Type B pancreatic cell (in vitro differentiated cells): ENCODE results near the gene TMEM141. TPM values are rescaled to one million over a fixed set of nuclear protein-coding genes. Genes with fewer than 3 reads are reported as not detected.

Experiments used
- DNase-seq: peaks from one replicate; pipeline ENCODE4 v3.0.0; 2021; ENCODE audit warnings: mixed read lengths; ENCODE audit not compliant: unreplicated experiment; ENCODE audit errors: extremely low spot score
- H3K27ac Mint-ChIP-seq: 2 replicates; pipeline ENCODE4 v1.8.0; 2021; ENCODE audit warnings: mild to moderate bottlenecking, mixed read lengths
- H3K27me3 Mint-ChIP-seq: 2 replicates; pipeline ENCODE4 v1.8.0; 2021; ENCODE audit warnings: mixed read lengths
- H3K36me3 Mint-ChIP-seq: 2 replicates; pipeline ENCODE4 v1.8.0; 2021; ENCODE audit warnings: mixed read lengths
- H3K4me1 Mint-ChIP-seq: one replicate; pipeline ENCODE4 v1.8.0; 2021; ENCODE audit warnings: mixed read lengths; ENCODE audit not compliant: unreplicated experiment
- H3K4me3 Mint-ChIP-seq: 2 replicates; pipeline ENCODE4 v1.8.0; 2021; ENCODE audit warnings: mild to moderate bottlenecking, mixed read lengths
- H3K9me3 Mint-ChIP-seq: 2 replicates; pipeline ENCODE4 v1.8.0; 2021; ENCODE audit warnings: mixed read lengths
- CTCF ChIP-seq: fragments of 200-600 bp; sonication (generic); conservative IDR thresholded peaks from 2 replicates; pipeline ENCODE4 v1.5.0; 2021; ENCODE audit warnings: antibody characterized with exemption, mild to moderate bottlenecking
- long read RNA-seq: library from polyadenylated mRNA; unstranded; transcript quantifications from one replicate; pipeline ENCODE4 v2.0.0, GENCODE V29; 2020
- total RNA-seq: library from RNA; stranded (reverse); gene quantifications from 2 replicates; pipeline ENCODE4 v1.2.1, GENCODE V29; 2021; ENCODE audit warnings: low replicate concordance

TMEM141 gene
- 62.3 and 98.6 TPM in 2 replicates for total RNA-seq
- long read RNA-seq, transcript TMEM141-201 (5 exons, 768 nt) = major isoform, 13 of 14 reads
- long read RNA-seq, partial matches to known transcripts = 0 of 14 reads
- long read RNA-seq, other reads (novel, unspliced or antisense) = 0 of 14 reads

- peak within 1 kb of the TSS; percentile 95 for H3K27ac Mint-ChIP-seq
- peaks cover 9% of the 10 kb centered on the region for H3K27me3 Mint-ChIP-seq
- no peaks in the 10 kb centered on the region for H3K9me3 Mint-ChIP-seq
- peak; percentile 100 for DNase-seq
- H3K4me3 Mint-ChIP-seq = peak within 1 kb of the TSS; percentile 89
- no peaks in the 10 kb centered on the region for H3K36me3 Mint-ChIP-seq
- peaks cover 36% of the 10 kb centered on the region for H3K4me1 Mint-ChIP-seq
- TF ChIP-seq CTCF = no peak
Measured at GRCh38 chr9:136790640-136791515, at the start of gene TMEM141. TMEM141 (plus strand) TSS chr9:136791344; CDS start chr9:136791371, 27 bp downstream.

- no peak overlapping the region for H3K27ac Mint-ChIP-seq
- no peak overlapping the region for H3K4me3 Mint-ChIP-seq
- H3K4me1 Mint-ChIP-seq = no peaks in the 10 kb centered on the region
- H3K36me3 Mint-ChIP-seq = no peaks in the 10 kb centered on the region
- H3K27me3 Mint-ChIP-seq = peaks cover 3% of the 10 kb centered on the region
- TF ChIP-seq CTCF = no peak
- DNase-seq = no peak
- no peaks in the 10 kb centered on the region for H3K9me3 Mint-ChIP-seq
Measured at GRCh38 chr9:136741883-136742571, 49.1 kb upstream of the TMEM141 start.

GRCh38 chr9:136742591-136743391, 48.4 kb upstream of the TMEM141 start, which contains the start of gene LCN10:
LCN10 (minus strand) TSS chr9:136742940; CDS start chr9:136742903, 37 bp downstream.
- no peak for DNase-seq
- peaks cover 3% of the 10 kb centered on the region for H3K27me3 Mint-ChIP-seq
- no peaks in the 10 kb centered on the region for H3K4me1 Mint-ChIP-seq
- peak; percentile 61 for TF ChIP-seq CTCF
- H3K4me3 Mint-ChIP-seq = no peak within 1 kb of the TSS
- H3K27ac Mint-ChIP-seq = no peak within 1 kb of the TSS
- no peaks in the 10 kb centered on the region for H3K9me3 Mint-ChIP-seq
- no peaks in the 10 kb centered on the region for H3K36me3 Mint-ChIP-seq

- no peaks in the 10 kb centered on the region for H3K4me1 Mint-ChIP-seq
- no peak for DNase-seq
- peaks cover 3% of the 10 kb centered on the region for H3K27me3 Mint-ChIP-seq
- no peak for TF ChIP-seq CTCF
- no peak overlapping the region for H3K27ac Mint-ChIP-seq
- no peak overlapping the region for H3K4me3 Mint-ChIP-seq
- H3K9me3 Mint-ChIP-seq = no peaks in the 10 kb centered on the region
- no peaks in the 10 kb centered on the region for H3K36me3 Mint-ChIP-seq
Measured at GRCh38 chr9:136743639-136744211, 47.4 kb upstream of the TMEM141 start.

GRCh38 chr9:136744773-136745172, 46.4 kb upstream of the TMEM141 start:
- no peaks in the 10 kb centered on the region for H3K36me3 Mint-ChIP-seq
- no peaks in the 10 kb centered on the region for H3K9me3 Mint-ChIP-seq
- DNase-seq = no peak
- H3K4me1 Mint-ChIP-seq = no peaks in the 10 kb centered on the region
- H3K27ac Mint-ChIP-seq = no peak overlapping the region
- no peak for TF ChIP-seq CTCF
- H3K4me3 Mint-ChIP-seq = no peak overlapping the region
- H3K27me3 Mint-ChIP-seq = no peaks in the 10 kb centered on the region
